ENCODE data around the gene CYBA.

CYBA gene

GRCh38 chr16:88595101-88595500 is 55.8 kb downstream of the CYBA start:
- H3K4me3 ChIP-seq (ENCODE audit: low read depth, low read length): no peak overlapping the region

DNA sequence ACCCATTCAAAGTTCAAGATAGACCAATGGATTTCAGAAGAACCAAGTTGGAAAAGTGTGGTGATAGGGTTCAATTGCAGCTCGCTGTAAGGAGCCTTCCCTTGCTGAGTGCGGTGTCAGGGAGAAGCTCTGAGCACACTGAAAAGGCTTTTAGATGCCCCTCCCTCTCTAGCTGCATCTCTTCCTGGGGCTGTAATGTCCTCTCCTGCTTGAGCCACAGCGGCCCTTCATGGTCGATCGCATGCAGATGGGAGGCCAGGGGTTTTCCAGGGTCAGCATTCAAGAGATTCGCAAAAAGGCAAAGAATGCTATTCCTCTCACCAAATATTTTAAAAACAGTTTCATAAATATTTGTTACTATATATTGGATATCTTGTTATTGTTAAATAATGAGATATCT is 56.9 kb downstream of the CYBA start:
- H3K4me3 ChIP-seq (ENCODE audit: low read depth, low read length): no peak overlapping the region

DNA sequence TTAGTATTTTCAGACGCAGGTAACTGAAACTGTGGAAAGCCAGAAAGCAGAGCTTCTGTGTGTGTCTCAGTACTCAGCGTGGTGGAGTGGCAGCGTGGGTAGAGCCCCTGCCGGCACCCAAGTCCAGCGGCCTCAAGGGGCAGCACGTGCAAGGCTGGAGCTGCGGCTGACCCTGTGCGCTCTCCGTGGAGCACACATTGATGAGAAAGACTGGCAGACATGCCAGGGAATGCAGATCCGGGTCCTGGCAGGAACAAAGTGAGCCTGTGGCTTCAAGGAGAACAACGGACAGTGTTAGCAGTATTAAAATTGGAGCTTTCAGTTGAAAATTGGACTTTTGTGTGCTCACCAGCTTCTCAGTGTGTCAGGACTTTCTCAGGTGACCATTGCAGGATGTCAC is 57.4 kb downstream of the CYBA start:
- H3K4me3 ChIP-seq (ENCODE audit: low read depth, low read length): no peak overlapping the region
